Stomach (tissue), 9 donors: ENCODE results near the gene FAM53C. TPM values are rescaled to one million over a fixed set of nuclear protein-coding genes. Genes with fewer than 3 reads are reported as not detected.
A peak's percentile ranks its signal among the peaks of the same experiment; 100 is the strongest.

ENCODE experiments used
- DNase-seq, 2 donors: peaks; one replicate each; pipeline versions ENCODE4 v3.0.0 to v3.0.0-alpha.2; 2013 to 2019
- H3K27ac ChIP-seq, 5 donors: fragments of 200-600 bp in 4 of 5; sonication (generic) in 4 of 5; one replicate each; pipeline ENCODE4 v1.5.1; 2013 to 2019; ENCODE audit warnings: mild to moderate bottlenecking in 1 of 5, moderate library complexity in 1 of 5
- H3K27me3 ChIP-seq, 3 donors: fragments of 200-600 bp; sonication (generic); one replicate each; pipeline ENCODE4 v1.5.1; 2017 to 2019; ENCODE audit warnings: mixed run types in 1 of 3
- H3K36me3 ChIP-seq, 4 donors: fragments of 200-600 bp; sonication (generic); 1 replicate in 3 of 4; 2 replicates in 1 of 4; pipeline ENCODE4 v1.5.1; 2016 to 2019
- H3K4me1 ChIP-seq, 4 donors: fragments of 200-600 bp; sonication (generic); one replicate each; pipeline ENCODE4 v1.5.1; 2016 to 2019
- H3K4me3 ChIP-seq, 4 donors: fragments of 200-600 bp; sonication (generic) in 3 of 4; one replicate each; pipeline ENCODE4 v1.5.1; 2016 to 2019; ENCODE audit warnings: mild to moderate bottlenecking in 1 of 4
- H3K9me3 ChIP-seq, 4 donors: fragments of 200-600 bp; sonication (generic); one replicate each; pipeline ENCODE4 v1.5.1; 2016 to 2019
- CTCF ChIP-seq, 7 experiments: fragments of 450-650 bp in 4 of 7; fragments of 200-600 bp in 3 of 7; sonication (generic) in 3 of 7; IDR thresholded peaks; one replicate each; pipeline ENCODE4 v1.5.1; 2016 to 2019; ENCODE audit warnings: antibody characterized with exemption in 7 of 7, control low read depth in 2 of 7, mild to moderate bottlenecking in 1 of 7
- EP300 ChIP-seq: sonication (generic); formaldehyde crosslinking; IDR thresholded peaks from one replicate; pipeline ENCODE4 v1.6.1; 2017; ENCODE audit warnings: antibody characterized with exemption
- POLR2A ChIP-seq, 4 donors: fragments of 450-650 bp; IDR thresholded peaks; one replicate each; pipeline ENCODE4 v1.6.1; 2016; ENCODE audit warnings: antibody characterized with exemption in 4 of 4, control low read depth in 2 of 4, mild to moderate bottlenecking in 1 of 4, moderate library complexity in 1 of 4
- POLR2AphosphoS5 ChIP-seq, 3 donors: sonication (generic); formaldehyde crosslinking; IDR thresholded peaks; one replicate each; pipeline ENCODE4 v1.6.1; 2016; ENCODE audit warnings: antibody characterized with exemption in 3 of 3
- WGBS, 5 donors: extraction: QIAGEN DNeasy Blood & Tissue Kit in 3 of 5; methylation state at CpG; one replicate each; pipeline versions ENCODE4 v1.1.5 to v1.1.7; 2013 to 2018; 5-methylcytosine and 5-hydroxymethylcytosine counted together
- intact Hi-C: fragments of 100-400 bp; cut with DNase I; formaldehyde crosslinking; loops from one replicate; pipeline ENCODE4 v1.15.1; 2023; ENCODE audit warnings: low total_unique reads
- polyA plus RNA-seq, 3 donors: library from polyadenylated mRNA; stranded (reverse); fragments of 200-250 nt; gene quantifications; one replicate each; pipeline ENCODE4 v1.2.3, GENCODE V29; 2013
- total RNA-seq, 5 donors: library from RNA; depleted of rRNA; stranded (reverse); fragments of >200 nt; gene quantifications; one replicate each; pipeline versions ENCODE4 v1.1.0 to v1.2.3, GENCODE V29; 2014 to 2016
- donor health status: healthy with polysubstance abuse.
- donor health status: Bipolar disorder and iron deficiency.
- donor health status: healthy.

FAM53C gene
- total and polyA plus RNA-seq, 8 donors = 0.29 to 43.3 (median 15.3) TPM

GRCh38 chr5:138331449-138332368 lies 6.4 kb upstream of the FAM53C start, which contains the start of gene CDC25C:
CDC25C (minus strand) TSS chr5:138331804; CDS start chr5:138331180, 624 bp downstream.
- Histone ChIP-seq H3K4me1 (peaks cover 11 to 27% (median 17%) of the 10 kb centered on the region in 4 donors), H3K27ac (peak within 1 kb of the TSS in 4 of 5 donors; percentile 33 to 57 (median 35)), H3K27me3 (no peaks in the 10 kb centered on the region), H3K9me3 (no peaks in the 10 kb centered on the region), H3K4me3 (peak within 1 kb of the TSS; percentile 35 to 65 (median 54)), H3K36me3 (no peaks in the 10 kb centered on the region)
- intact Hi-C loops = no loop called here
- DNase-seq = peak; percentile 97 to 100
- 1% methylated on average over 52 to 55 of the region's 55 CpGs for WGBS, 5 donors
- peak in 2 of 3 donors; percentile 21 to 91 for TF ChIP-seq POLR2AphosphoS5 (IDR thresholded peaks at IDR 0.05)
- TF ChIP-seq CTCF (IDR thresholded peaks at IDR 0.05) = no peak
- TF ChIP-seq EP300 = no peak
- TF ChIP-seq POLR2A (IDR thresholded peaks at IDR 0.05) = no peak

GRCh38 chr5:138334867-138335447 lies 3.1 kb upstream of the FAM53C start:
- intact Hi-C loops = no loop called here

GRCh38 chr5:138336952-138337684 lies 948 bp upstream of the FAM53C start:
- WGBS, 5 donors = 16 to 24% (median 22%) methylated on average over 13 of the region's 13 CpGs
- peak overlapping the region; percentile 83 to 96 (median 92) for H3K4me3 ChIP-seq
- DNase-seq = peak; percentile 80 to 94
- H3K27ac ChIP-seq = peak overlapping the region; percentile 94 to 98 (median 97)
- H3K4me1 ChIP-seq = peaks cover 30 to 53% (median 37%) of the 10 kb centered on the region in 4 donors
- TF ChIP-seq CTCF (IDR thresholded peaks at IDR 0.05) (no peak), POLR2AphosphoS5 (IDR thresholded peaks at IDR 0.05) (no peak), EP300 (no peak), POLR2A (IDR thresholded peaks at IDR 0.05) (no peak)
- H3K36me3 ChIP-seq = peaks cover 9 to 13% (median 12%) of the 10 kb centered on the region in 4 donors
- H3K27me3 ChIP-seq = no peaks in the 10 kb centered on the region
- intact Hi-C loops = no loop called here
- H3K9me3 ChIP-seq = no peaks in the 10 kb centered on the region

More at GRCh38 chr5:138334867-138335447, 3.1 kb upstream of the FAM53C start:
- no peak for DNase-seq
- TF ChIP-seq CTCF (IDR thresholded peaks at IDR 0.05) = no peak
- TF ChIP-seq EP300 = no peak
- no peak for TF ChIP-seq POLR2AphosphoS5 (IDR thresholded peaks at IDR 0.05)
- TF ChIP-seq POLR2A (IDR thresholded peaks at IDR 0.05) = no peak
- 54 to 75% (median 64%) methylated on average over 3 of the region's 3 CpGs for WGBS, 5 donors
- Histone ChIP-seq H3K27me3 (no peaks in the 10 kb centered on the region), H3K4me3 (no peak overlapping the region), H3K27ac (no peak overlapping the region), H3K36me3 (no peaks in the 10 kb centered on the region), H3K9me3 (no peaks in the 10 kb centered on the region), H3K4me1 (peaks cover 22 to 49% (median 33%) of the 10 kb centered on the region in 4 donors)
